ENCODE data around the gene C16orf90. TPM values are rescaled to one million over a fixed set of nuclear protein-coding genes. Genes with fewer than 3 reads are reported as not detected.

Gene C16orf90
- total and polyA plus RNA-seq, 2 donors (not counting 1 experiment from before 2014, with no cell fraction given): not detected

DNA sequence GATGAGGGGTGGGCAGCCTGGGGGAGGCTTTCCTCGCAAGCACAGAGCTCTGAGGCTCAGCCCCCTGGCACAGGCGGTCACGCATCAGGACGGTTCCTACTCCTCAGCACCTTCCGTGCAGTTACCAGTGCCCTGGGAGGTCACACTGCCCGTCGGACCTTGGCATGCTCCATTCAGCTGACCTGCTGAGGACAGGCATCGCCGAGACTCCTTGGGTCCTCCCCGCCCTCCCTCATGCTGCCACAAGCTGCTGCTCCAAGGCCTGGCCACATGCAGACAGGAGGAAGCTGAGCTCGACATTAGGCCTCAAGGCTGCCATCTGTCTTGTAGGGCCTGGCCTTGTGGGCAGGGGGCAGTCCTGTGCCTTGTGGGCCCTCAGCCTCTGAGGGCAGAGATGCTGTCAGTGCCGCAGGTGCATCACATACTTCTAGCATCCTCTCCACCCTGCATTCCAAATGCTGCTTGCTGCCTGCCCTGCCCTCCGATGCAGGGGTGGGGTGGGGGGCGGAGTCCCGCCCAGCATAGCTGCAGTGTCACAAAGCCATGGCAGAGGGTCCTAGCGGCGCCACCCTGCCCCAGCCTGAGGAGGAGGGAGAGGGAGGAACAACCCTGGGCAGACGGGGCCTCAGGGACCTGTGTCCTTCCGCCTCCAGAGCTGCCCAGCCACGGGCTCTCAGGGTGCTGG, 9.3 kb downstream of the C16orf90 start:
- POLR2A ChIA-PET: no interaction called here

More for the DNA sequence above, 9.3 kb downstream of the C16orf90 start:
- Histone ChIP-seq H4K20me1 (ENCODE audit: control insufficient read depth, insufficient read depth, low read length, poor library complexity, severe bottlenecking) (peaks cover 10% of the 10 kb centered on the region), H3K4me2 (replicated peaks; ENCODE audit: low read depth, low read length, poor library complexity, severe bottlenecking) (no peak overlapping the region), H3K27me3 (replicated peaks in 1 of 4; ENCODE audit: control extremely low read depth in 1 of 4, control insufficient read depth in 3 of 4, insufficient read depth in 4 of 4, low read length in 3 of 4) (no peaks in the 10 kb centered on the region), H3K79me2 (ENCODE audit: control insufficient read depth, insufficient read depth, low read length) (peaks cover 2% of the 10 kb centered on the region), H3K9me3 (ENCODE audit: control extremely low read depth in 1 of 3, control insufficient read depth in 2 of 3, insufficient read depth in 1 of 3, low read length in 2 of 3) (no peaks in the 10 kb centered on the region), H3K36me3 (replicated peaks in 1 of 2; ENCODE audit: control extremely low read depth in 1 of 2, control insufficient read depth in 1 of 2, extremely low read depth in 1 of 2, insufficient read depth in 2 of 2, low read length in 1 of 2) (peaks cover 0 to 53% of the 10 kb centered on the region in 2 experiments), H3K4me1 (ENCODE audit: control insufficient read depth in 2 of 2, insufficient read depth in 2 of 2, low read length in 2 of 2) (no peaks in the 10 kb centered on the region), H3K9ac (ENCODE audit: low read length) (no peak overlapping the region), H3K27ac (ENCODE audit: low read length in 2 of 2) (no peak overlapping the region), H3K4me3 (ENCODE audit: control extremely low read depth in 1 of 5, extremely low read depth in 1 of 5, insufficient read depth in 1 of 5, low read depth in 2 of 5, low read length in 4 of 5) (no peak overlapping the region), H2AFZ (ENCODE audit: insufficient read depth, low read depth, low read length, poor library complexity, severe bottlenecking) (no peak overlapping the region)
- no peak overlapping the region for H3K4me3 Mint-ChIP-seq
- TF ChIP-seq CTCF (IDR thresholded peaks at IDR 0.05) (no peak), EZH2 (IDR thresholded peaks at IDR 0.05; ENCODE audit: borderline replicate concordance, insufficient read depth, low read depth, low read length, poor library complexity, severe bottlenecking) (no peak)
- CTCF ChIA-PET: no interaction called here
- no peak overlapping the region for H3K27ac Mint-ChIP-seq
- intact Hi-C loops (cut with micrococcal nuclease): no loop called here
- 97% methylated on average over 19 of the region's 20 CpGs for WGBS (ENCODE audit: insufficient coverage)
- no peaks in the 10 kb centered on the region for H3K4me1 Mint-ChIP-seq
- no peak for ATAC-seq (ENCODE audit: low read depth)
- DNase-seq: no peak
- H3K27me3 Mint-ChIP-seq: no peaks in the 10 kb centered on the region
- H3K9me3 Mint-ChIP-seq (ENCODE audit: insufficient read depth): no peaks in the 10 kb centered on the region

Data from B cell (primary cell).